ENCODE measurements around the gene NAV2. TPM values are rescaled to one million over a fixed set of nuclear protein-coding genes. Genes with fewer than 3 reads are reported as not detected.

The NAV2 gene
- polyA plus RNA-seq, 1 experiment, result 5.1 TPM

DNA sequence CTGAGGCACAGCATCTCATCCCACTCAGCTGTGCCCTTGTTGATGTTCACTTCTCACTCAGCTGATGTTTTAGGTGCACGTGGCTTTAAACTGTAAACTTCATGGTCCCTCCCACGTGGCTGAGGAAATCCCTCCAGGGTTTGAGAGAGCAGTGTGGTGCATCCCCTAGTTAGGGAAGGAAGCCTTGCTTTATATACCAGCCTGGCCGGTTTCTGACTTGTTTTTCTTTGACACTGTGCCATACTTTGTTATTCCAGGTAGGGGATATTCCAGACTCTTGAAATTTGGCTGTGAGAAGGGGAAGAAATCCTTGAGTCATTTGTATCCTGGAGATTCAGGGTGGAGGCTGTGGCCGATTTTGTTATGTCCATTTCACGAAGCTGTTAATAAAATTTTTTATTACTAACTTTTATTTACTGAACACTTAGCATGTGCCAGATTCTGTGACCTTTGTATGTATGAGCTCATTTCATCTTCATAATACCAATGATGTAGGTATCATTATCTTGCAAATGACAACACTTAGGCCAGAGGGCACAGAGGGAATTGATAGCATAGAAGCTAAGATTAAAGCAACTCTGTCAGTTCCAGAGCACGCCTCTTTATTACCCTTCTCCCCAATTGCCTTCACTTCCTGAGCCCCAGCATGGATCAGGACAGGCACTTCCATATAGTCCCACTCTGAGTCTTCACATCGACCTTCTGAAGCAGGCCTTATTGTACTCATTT is 116.6 kb downstream of the NAV2 start:
- H3K27me3 ChIP-seq (ENCODE audit: control insufficient read depth, insufficient read depth, low read length), result no peaks in the 10 kb centered on the region
- no peak for TF ChIP-seq CTCF (IDR thresholded peaks at IDR 0.05; ENCODE audit: low read depth, low read length)
- POLR2A ChIA-PET, result no interaction called here
- no peak for DNase-seq (ENCODE audit: low read depth, low spot score)
- no peak overlapping the region for H3K27ac ChIP-seq (ENCODE audit: low read depth, low read length)
- CTCF ChIA-PET, result interaction anchor here (0.6 to 1.2 kb wide), 3 partner anchors 74 to 272 kb away, joined by 3 to 4 read pairs (median 3); no protein-coding TSS in a partner anchor
- H3K9me3 ChIP-seq (ENCODE audit: control insufficient read depth, insufficient read depth, low read length), result peaks cover 9% of the 10 kb centered on the region; the same call in 1 of the 2 replicates
- no peak overlapping the region for H3K4me3 ChIP-seq (ENCODE audit: low read depth, low read length)

- ChIA-PET POLR2A (no interaction called here), CTCF (interaction anchor here (1.3 kb wide), 1 partner anchor 8 kb away, joined by 3 read pairs; no protein-coding TSS in a partner anchor)
- TF ChIP-seq CTCF (IDR thresholded peaks at IDR 0.05; ENCODE audit: low read depth, low read length), result no peak
Measured at GRCh38 chr11:19832086-19832750, 119.6 kb downstream of the NAV2 start.

DNA sequence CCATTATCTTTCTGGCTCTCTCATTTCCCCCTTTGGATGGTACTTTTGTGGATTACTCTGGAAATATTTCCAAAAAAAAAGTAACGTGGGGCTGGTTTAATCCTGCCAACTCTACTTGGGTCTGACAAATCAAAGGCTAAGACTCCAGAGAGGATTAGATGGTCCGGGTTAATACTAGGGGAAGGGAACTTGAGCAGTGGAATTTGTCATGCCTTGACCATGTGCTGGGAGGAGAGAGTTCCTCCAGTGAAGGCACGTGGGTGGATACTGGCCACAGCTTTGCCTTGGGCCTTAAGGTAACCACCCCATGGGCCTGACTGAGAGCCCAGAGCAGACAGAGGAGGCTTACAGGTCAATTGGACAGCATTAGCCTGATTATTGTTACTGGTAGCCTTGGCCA is 120.3 kb downstream of the NAV2 start:
- ChIA-PET POLR2A (no interaction called here), CTCF (interaction anchor here (1.3 kb wide), 1 partner anchor 8 kb away, joined by 3 read pairs; no protein-coding TSS in a partner anchor)
- peaks cover 9% of the 10 kb centered on the region; the same call in 1 of the 2 replicates for H3K9me3 ChIP-seq (ENCODE audit: control insufficient read depth, insufficient read depth, low read length)
- TF ChIP-seq CTCF (IDR thresholded peaks at IDR 0.05; ENCODE audit: low read depth, low read length), result no peak
- H3K27me3 ChIP-seq (ENCODE audit: control insufficient read depth, insufficient read depth, low read length), result no peaks in the 10 kb centered on the region
- H3K27ac ChIP-seq (ENCODE audit: low read depth, low read length), result no peak overlapping the region
- no peak overlapping the region for H3K4me3 ChIP-seq (ENCODE audit: low read depth, low read length)
- DNase-seq (ENCODE audit: low read depth, low spot score), result no peak

More at GRCh38 chr11:19832086-19832750, 119.6 kb downstream of the NAV2 start:
- H3K27me3 ChIP-seq (ENCODE audit: control insufficient read depth, insufficient read depth, low read length), result no peaks in the 10 kb centered on the region
- H3K27ac ChIP-seq (ENCODE audit: low read depth, low read length), result no peak overlapping the region
- no peak overlapping the region for H3K4me3 ChIP-seq (ENCODE audit: low read depth, low read length)
- DNase-seq (ENCODE audit: low read depth, low spot score), result no peak
- H3K9me3 ChIP-seq (ENCODE audit: control insufficient read depth, insufficient read depth, low read length), result peaks cover 9% of the 10 kb centered on the region; the same call in 1 of the 2 replicates

DNA sequence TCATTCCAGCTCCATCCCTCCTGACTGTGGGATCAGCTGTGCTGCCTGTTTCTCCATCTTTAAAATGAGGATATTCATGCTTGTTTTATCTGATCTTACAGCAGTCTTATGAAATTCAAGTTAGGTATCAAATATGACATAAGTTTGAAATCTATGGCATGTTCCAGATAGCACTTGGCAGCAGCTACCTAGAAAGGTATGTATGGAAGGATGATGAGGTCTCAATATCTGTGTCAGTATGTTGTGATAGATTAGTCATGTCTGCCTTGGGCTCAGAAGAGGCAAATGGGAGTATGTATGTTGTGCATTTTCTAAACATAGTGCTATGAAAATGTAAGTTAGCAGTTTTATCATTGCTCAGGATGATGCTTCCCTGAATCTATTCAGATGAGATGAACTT is 122.1 kb downstream of the NAV2 start:
- CTCF ChIA-PET, result no interaction called here
- Histone ChIP-seq H3K27me3 (ENCODE audit: control insufficient read depth, insufficient read depth, low read length) (no peaks in the 10 kb centered on the region), H3K27ac (ENCODE audit: low read depth, low read length) (no peak overlapping the region), H3K9me3 (ENCODE audit: control insufficient read depth, insufficient read depth, low read length) (peaks cover 9% of the 10 kb centered on the region; the same call in 1 of the 2 replicates), H3K4me3 (ENCODE audit: low read depth, low read length) (no peak overlapping the region)
- TF ChIP-seq CTCF (IDR thresholded peaks at IDR 0.05; ENCODE audit: low read depth, low read length), result no peak
- POLR2A ChIA-PET, result no interaction called here
- no peak for DNase-seq (ENCODE audit: low read depth, low spot score)

DNA sequence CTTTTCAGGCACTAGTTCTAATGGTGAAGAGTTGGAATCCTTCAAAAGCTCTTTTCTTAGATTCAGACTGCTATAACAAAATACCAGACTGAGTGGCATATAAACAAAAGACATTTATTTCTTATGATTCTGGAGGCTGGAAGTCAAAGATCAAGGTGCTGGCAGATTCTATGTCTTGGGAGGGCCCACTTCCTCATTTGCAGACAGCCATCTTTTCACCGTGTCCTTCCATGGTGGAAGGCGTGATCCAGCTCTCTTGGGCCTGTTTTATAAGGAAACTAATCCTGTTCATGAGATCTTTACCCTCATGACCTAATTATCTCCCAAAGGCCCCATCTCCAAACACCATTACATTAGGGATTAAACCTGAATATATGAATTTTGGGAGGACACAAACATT is 124.0 kb downstream of the NAV2 start:
- H3K4me3 ChIP-seq (ENCODE audit: low read depth, low read length), result no peak overlapping the region
- TF ChIP-seq CTCF (IDR thresholded peaks at IDR 0.05; ENCODE audit: low read depth, low read length), result no peak
- POLR2A ChIA-PET, result no interaction called here
- no peak overlapping the region for H3K27ac ChIP-seq (ENCODE audit: low read depth, low read length)
- no peak for DNase-seq (ENCODE audit: low read depth, low spot score)
- CTCF ChIA-PET, result interaction anchor here (1.6 kb wide), 1 partner anchor 66 kb away, joined by 4 read pairs; no protein-coding TSS in a partner anchor
- H3K9me3 ChIP-seq (ENCODE audit: control insufficient read depth, insufficient read depth, low read length), result peaks cover 9% of the 10 kb centered on the region; the same call in 1 of the 2 replicates
- no peaks in the 10 kb centered on the region for H3K27me3 ChIP-seq (ENCODE audit: control insufficient read depth, insufficient read depth, low read length)
